ENCODE measurements around the gene MCM8.

GRCh38 chr20:5947276-5947675 is 3.2 kb upstream of the MCM8 start:
- no peak for TF ChIP-seq TAF1 (IDR thresholded peaks at IDR 0.05; ENCODE audit: borderline replicate concordance, low read depth, low read length)
- no peak for TF ChIP-seq POLR2AphosphoS5 (IDR thresholded peaks at IDR 0.05; ENCODE audit: low read depth, low read length)

All from GM12892 (cell line).